H9 (cell line): Measurements from ENCODE around the gene PRKCA. TPM values are rescaled to one million over a fixed set of nuclear protein-coding genes. Genes with fewer than 3 reads are reported as not detected.

Experiments used
- DNase-seq: peaks from one replicate; pipeline ENCODE4 v3.0.0-alpha.2; 2017
- H2AFZ ChIP-seq: one replicate; pipeline ENCODE4 v1.6.1; 2013; ENCODE audit warnings: mild to moderate bottlenecking, low read length, control low read depth, moderate library complexity
- H2AK5ac ChIP-seq: 2 replicates; pipeline ENCODE4 v1.6.1; 2013; ENCODE audit warnings: low read length, control low read depth, mixed read lengths; ENCODE audit not compliant: insufficient read length
- H2BK120ac ChIP-seq: one replicate; pipeline ENCODE4 v1.6.1; 2013; ENCODE audit warnings: low read depth, mild to moderate bottlenecking, low read length, control low read depth, inconsistent platforms; ENCODE audit not compliant: poor library complexity, severe bottlenecking
- H2BK12ac ChIP-seq: 2 replicates; pipeline ENCODE4 v1.6.1; 2013; ENCODE audit warnings: low read length, control low read depth, mixed read lengths, low read depth; ENCODE audit not compliant: insufficient read length
- H2BK15ac ChIP-seq: 2 replicates; pipeline ENCODE4 v1.6.1; 2013; ENCODE audit warnings: low read depth, low read length, control low read depth
- H2BK20ac ChIP-seq: one replicate; pipeline ENCODE4 v1.6.1; 2013; ENCODE audit warnings: low read depth, mild to moderate bottlenecking, low read length, control low read depth, inconsistent platforms; ENCODE audit not compliant: poor library complexity, severe bottlenecking
- H2BK5ac ChIP-seq: 2 replicates; pipeline ENCODE4 v1.6.1; 2013; ENCODE audit warnings: low read length, control low read depth, mixed read lengths; ENCODE audit not compliant: insufficient read length
- H3K14ac ChIP-seq: 2 replicates; pipeline ENCODE4 v1.6.1; 2013; ENCODE audit warnings: low read length, control low read depth; ENCODE audit not compliant: insufficient read depth
- H3K18ac ChIP-seq: 2 replicates; pipeline ENCODE4 v1.6.1; 2013; ENCODE audit warnings: low read depth, mild to moderate bottlenecking, mixed read lengths, low read length, control low read depth; ENCODE audit not compliant: insufficient read length
- H3K23ac ChIP-seq: 2 replicates; pipeline ENCODE4 v1.6.1; 2013; ENCODE audit warnings: low read length, control low read depth, mixed read lengths, low read depth; ENCODE audit not compliant: insufficient read length
- H3K23me2 ChIP-seq: 2 replicates; pipeline ENCODE4 v1.6.1; 2013; ENCODE audit warnings: low read depth, mild to moderate bottlenecking, mixed read lengths, low read length, control low read depth; ENCODE audit not compliant: insufficient read length, poor library complexity, severe bottlenecking
- H3K27ac ChIP-seq: 2 replicates; pipeline ENCODE4 v1.5.1; 2013; ENCODE audit warnings: low read length, control low read depth, mixed read lengths, low read depth; ENCODE audit not compliant: insufficient read length
- H3K27me3 ChIP-seq: 2 replicates; pipeline ENCODE4 v1.6.1; 2013; ENCODE audit warnings: low read length, control low read depth, inconsistent platforms; ENCODE audit not compliant: insufficient read depth
- H3K4ac ChIP-seq: 2 replicates; pipeline ENCODE4 v1.6.1; 2013; ENCODE audit warnings: low read depth, mild to moderate bottlenecking, control low read depth, inconsistent platforms, low read length, moderate library complexity
- H3K4me1 ChIP-seq: 2 replicates; pipeline ENCODE4 v1.6.1; 2013; ENCODE audit warnings: low read length, control low read depth, inconsistent platforms; ENCODE audit not compliant: insufficient read depth
- H3K4me2 ChIP-seq: 2 replicates; pipeline ENCODE4 v1.6.1; 2013; ENCODE audit warnings: low read length, control low read depth, mixed read lengths; ENCODE audit not compliant: insufficient read length, insufficient read depth
- H3K56ac ChIP-seq: 2 replicates; pipeline ENCODE4 v1.6.1; 2013; ENCODE audit warnings: low read depth, mild to moderate bottlenecking, mixed read lengths, low read length, control low read depth; ENCODE audit not compliant: insufficient read length
- H3K79me1 ChIP-seq: 2 replicates; pipeline ENCODE4 v1.6.1; 2013; ENCODE audit warnings: low read depth, mild to moderate bottlenecking, moderate library complexity, low read length, control low read depth, inconsistent platforms; ENCODE audit not compliant: insufficient read depth, poor library complexity, severe bottlenecking
- H3K79me2 ChIP-seq: 2 replicates; pipeline ENCODE4 v1.6.1; 2013; ENCODE audit warnings: low read length, control low read depth, inconsistent platforms; ENCODE audit not compliant: insufficient read depth
- H3K9ac ChIP-seq: 2 replicates; pipeline ENCODE4 v1.6.1; 2013; ENCODE audit warnings: low read length, control low read depth, mixed read lengths; ENCODE audit not compliant: insufficient read length; ENCODE audit errors: extremely low read depth
- H3K9me3 ChIP-seq: one replicate; pipeline ENCODE4 v1.6.1; 2013; ENCODE audit warnings: low read depth, low read length, inconsistent platforms; ENCODE audit not compliant: control insufficient read depth
- H3T11ph ChIP-seq: one replicate; pipeline ENCODE4 v1.6.1; 2013; ENCODE audit warnings: mild to moderate bottlenecking, low read length, control low read depth, inconsistent platforms
- H4K20me1 ChIP-seq: one replicate; pipeline ENCODE4 v1.6.1; 2013; ENCODE audit not compliant: control insufficient read depth, insufficient read length, insufficient read depth
- H4K5ac ChIP-seq: 2 replicates; pipeline ENCODE4 v1.6.1; 2013; ENCODE audit warnings: low read depth, mild to moderate bottlenecking, mixed read lengths, low read length, control low read depth; ENCODE audit not compliant: insufficient read length
- H4K8ac ChIP-seq: replicated peaks from 2 replicates; pipeline ENCODE4 v1.6.1; 2013; ENCODE audit warnings: low read length, control low read depth, mixed read lengths, low read depth; ENCODE audit not compliant: insufficient read length
- H4K91ac ChIP-seq: 2 replicates; pipeline ENCODE4 v1.6.1; 2013; ENCODE audit warnings: low read depth, mild to moderate bottlenecking, moderate library complexity, mixed read lengths, low read length, control low read depth; ENCODE audit not compliant: insufficient read length
- H3K27ac Mint-ChIP-seq, 3 experiments: 2 replicates in 2 of 3; 3 replicates in 1 of 3; pipeline ENCODE4 v1.8.0; 2020 to 2021; ENCODE audit warnings: mixed read lengths in 3 of 3, mild to moderate bottlenecking in 1 of 3, moderate library complexity in 1 of 3
- H3K27me3 Mint-ChIP-seq: 2 replicates; pipeline ENCODE4 v1.8.0; 2021; ENCODE audit warnings: low read depth, mild to moderate bottlenecking, moderate library complexity, mixed read lengths
- H3K36me3 Mint-ChIP-seq, 3 experiments: 2 replicates in 2 of 3; 3 replicates in 1 of 3; pipeline ENCODE4 v1.8.0; 2020 to 2021; ENCODE audit warnings: low read depth in 3 of 3, mixed read lengths in 3 of 3; ENCODE audit not compliant: insufficient read depth in 1 of 3
- H3K4me1 Mint-ChIP-seq, 2 experiments: 2 replicates each; pipeline ENCODE4 v1.8.0; 2020; ENCODE audit warnings: mixed read lengths in 2 of 2
- H3K4me3 Mint-ChIP-seq, 2 experiments: 2 replicates in 1 of 2; 3 replicates in 1 of 2; pipeline ENCODE4 v1.8.0; 2020 to 2021; ENCODE audit warnings: mild to moderate bottlenecking in 2 of 2, mixed read lengths in 2 of 2, moderate library complexity in 1 of 2
- H3K9me3 Mint-ChIP-seq, 2 experiments: 2 replicates in 1 of 2; 3 replicates in 1 of 2; pipeline ENCODE4 v1.8.0; 2020; ENCODE audit warnings: mild to moderate bottlenecking in 2 of 2, mixed read lengths in 2 of 2, moderate library complexity in 1 of 2
- CTCF ChIP-seq: fragments of 200-600 bp; sonication (generic); conservative IDR thresholded peaks from 3 replicates; pipeline ENCODE4 v1.8.0; 2021; ENCODE audit warnings: antibody characterized with exemption, mild to moderate bottlenecking
- WGBS: extraction: QIAGEN DNeasy Blood & Tissue Kit; methylation state at CpG from one replicate; pipeline ENCODE4 v1.1.7; 2013; ENCODE audit warnings: missing lambda C conversion rate, low lambda C conversion rate, mixed read lengths; ENCODE audit not compliant: insufficient read length; ENCODE audit errors: extremely low coverage; 5-methylcytosine and 5-hydroxymethylcytosine counted together
- total RNA-seq: library from RNA; stranded (reverse); gene quantifications from 2 replicates; pipeline ENCODE4 v1.2.1, GENCODE V29; 2021

The PRKCA gene
- total RNA-seq, 1 experiment from 2014 or later: 10.5 TPM

- no peak overlapping the region for H2BK5ac ChIP-seq
- H4K91ac ChIP-seq: no peak overlapping the region
- H2BK15ac ChIP-seq: no peak overlapping the region
- no peak overlapping the region for H2AK5ac ChIP-seq
- H3T11ph ChIP-seq: no peak overlapping the region
- peaks cover 0 to 2% (median 0%) of the 10 kb centered on the region in 3 experiments; a peak in 1 of 7 replicates for H3K36me3 Mint-ChIP-seq
- H3K27me3 Mint-ChIP-seq: no peaks in the 10 kb centered on the region
- H3K27ac Mint-ChIP-seq: peak overlapping the region; percentile 54 to 71 (median 55); a peak in 6 of 7 replicates
- H4K5ac ChIP-seq: no peak overlapping the region
- DNase-seq: no peak
- no CpG with 5 or more reads among the region's 8 CpGs for WGBS
- H4K8ac ChIP-seq: no peak overlapping the region
- no peak overlapping the region for H3K23ac ChIP-seq
- H3K27me3 ChIP-seq: no peaks in the 10 kb centered on the region
- H3K56ac ChIP-seq: no peak overlapping the region
- no peak overlapping the region for H2BK120ac ChIP-seq
- no peak overlapping the region for H3K18ac ChIP-seq
- H3K4ac ChIP-seq: no peak overlapping the region
- H3K9me3 ChIP-seq: no peaks in the 10 kb centered on the region
- H3K9ac ChIP-seq: no peak overlapping the region
- no peaks in the 10 kb centered on the region for H3K79me1 ChIP-seq
- H3K79me2 ChIP-seq: no peaks in the 10 kb centered on the region
- H3K4me3 Mint-ChIP-seq: no peak overlapping the region; a peak in 1 of 5 replicates
- H3K4me2 ChIP-seq: no peak overlapping the region
- no peak overlapping the region for H2AFZ ChIP-seq
- H3K23me2 ChIP-seq: no peaks in the 10 kb centered on the region
- H3K4me1 Mint-ChIP-seq: peaks cover 27 to 29% of the 10 kb centered on the region in 2 experiments
- no peaks in the 10 kb centered on the region for H4K20me1 ChIP-seq
- no peak overlapping the region for H2BK20ac ChIP-seq
- no peak overlapping the region for H3K14ac ChIP-seq
- no peak overlapping the region for H3K27ac ChIP-seq
- TF ChIP-seq CTCF: no peak
- peaks cover 2% of the 10 kb centered on the region for H3K4me1 ChIP-seq
- no peak overlapping the region for H2BK12ac ChIP-seq
- no peaks in the 10 kb centered on the region; a peak in 2 of 5 replicates for H3K9me3 Mint-ChIP-seq
These were observed 101.6 kb downstream of the PRKCA start for GRCh38 chr17:66403846-66404556.
